ENCODE results near the gene PKIG. TPM values are rescaled to one million over a fixed set of nuclear protein-coding genes. Genes with fewer than 3 reads are reported as not detected.

PKIG gene
- total RNA-seq, 1 experiment from 2014 or later = 20.1 TPM

GRCh38 chr20:44597930-44598329, 15.6 kb downstream of the PKIG start:
- H2AFZ ChIP-seq (ENCODE audit: low read depth, low read length, poor library complexity, severe bottlenecking) = no peak overlapping the region
- POLR2A ChIA-PET = no interaction called here
- H3K36me3 ChIP-seq (ENCODE audit: control insufficient read depth in 1 of 2, insufficient read depth in 2 of 2, low read length in 2 of 2) = no peaks in the 10 kb centered on the region

More at GRCh38 chr20:44597930-44598329, 15.6 kb downstream of the PKIG start:
- no peak for TF ChIP-seq ZNF274 (IDR thresholded peaks at IDR 0.05; ENCODE audit: low read depth, low read length)
- no peak for TF ChIP-seq RAD21 (IDR thresholded peaks at IDR 0.05; ENCODE audit: low read depth)
- no peak for TF ChIP-seq SIN3A (IDR thresholded peaks at IDR 0.05; ENCODE audit: low read depth)
- no peak for TF ChIP-seq FOSL1 (IDR thresholded peaks at IDR 0.05; ENCODE audit: low read depth)
- no peak for TF ChIP-seq SP1 (IDR thresholded peaks at IDR 0.05; ENCODE audit: low read depth)
- no peak for TF ChIP-seq ZBTB33 (IDR thresholded peaks at IDR 0.05; ENCODE audit: extremely low read depth, insufficient replicate concordance, low read length)
- no peak for TF ChIP-seq CBX3 (IDR thresholded peaks at IDR 0.05; ENCODE audit: low read depth)
- TF ChIP-seq ELF1 (IDR thresholded peaks at IDR 0.05; ENCODE audit: borderline replicate concordance, low read depth) = no peak
- no peak for TF ChIP-seq ZFX (IDR thresholded peaks at IDR 0.05)
- TF ChIP-seq POLR2AphosphoS5 (IDR thresholded peaks at IDR 0.05; ENCODE audit: low read depth, low read length) = no peak
- TF ChIP-seq POLR2A (IDR thresholded peaks at IDR 0.05; ENCODE audit: borderline replicate concordance, extremely low read depth, insufficient read depth, insufficient read length) = no peak
- TF ChIP-seq CTCF (IDR thresholded peaks at IDR 0.05 in 2 of 3, conservative IDR thresholded peaks at IDR 0.05 in 1 of 3; ENCODE audit: borderline replicate concordance in 1 of 3, insufficient read depth in 1 of 3, low read depth in 2 of 3, low read length in 2 of 3) = no peak
- TF ChIP-seq ATF3 (IDR thresholded peaks at IDR 0.05) = no peak
- no peak for TF ChIP-seq MAX (IDR thresholded peaks at IDR 0.05)
- no peak for TF ChIP-seq YY1 (IDR thresholded peaks at IDR 0.05; ENCODE audit: extremely low read depth, insufficient replicate concordance, low read depth, low read length)
- TF ChIP-seq EGR1 (IDR thresholded peaks at IDR 0.05; ENCODE audit: low read depth) = no peak
- TF ChIP-seq SRF (IDR thresholded peaks at IDR 0.05; ENCODE audit: low read depth) = no peak
- no peak for TF ChIP-seq EZH2phosphoT487 (IDR thresholded peaks at IDR 0.05; ENCODE audit: borderline replicate concordance)
- no peak for TF ChIP-seq TCF7L2 (IDR thresholded peaks at IDR 0.05; ENCODE audit: borderline replicate concordance, extremely low read depth, insufficient read depth, insufficient read length)
- no peak for TF ChIP-seq CEBPB (IDR thresholded peaks at IDR 0.05; ENCODE audit: low read depth)
- RAD21 ChIA-PET (ENCODE audit: low non-redundant PET in 1 of 2, low total read pairs in 2 of 2, uncharacterized antibody in 2 of 2, unreplicated experiment in 2 of 2) = no interaction called here
- Histone ChIP-seq H3K9me2 (ENCODE audit: insufficient read depth) (no peaks in the 10 kb centered on the region), H3K9me3 (ENCODE audit: control insufficient read depth in 1 of 2, insufficient read depth in 1 of 2, low read depth in 1 of 2, low read length in 2 of 2) (no peaks in the 10 kb centered on the region), H3K4me2 (ENCODE audit: low read length) (no peak overlapping the region), H3K27me3 (ENCODE audit: insufficient read depth, low read length) (no peaks in the 10 kb centered on the region), H3K4me3 (replicated peaks in 1 of 2; ENCODE audit: low read depth in 1 of 2, low read length in 2 of 2) (no peak overlapping the region), H4K20me1 (ENCODE audit: insufficient read depth) (no peaks in the 10 kb centered on the region), H3K79me2 (ENCODE audit: insufficient read depth, low read length) (no peaks in the 10 kb centered on the region), H3K9ac (ENCODE audit: low read length) (no peak overlapping the region), H3K27ac (ENCODE audit: low read depth, low read length) (no peak overlapping the region), H3K4me1 (ENCODE audit: control insufficient read depth in 1 of 2, insufficient read depth in 2 of 2, low read length in 2 of 2) (peaks cover 0 to 3% of the 10 kb centered on the region in 2 experiments; a peak in 1 of 4 replicates)
- DNase-seq (ENCODE audit: low read depth, low spot score) (no peak), ATAC-seq (no peak)
- BruUV-seq (replicated peaks) = no TSS peak
- CTCF ChIA-PET = no interaction called here
- intact Hi-C loops (cut with micrococcal nuclease) = no loop called here
